ENCODE data around the gene SPAG9. TPM values are rescaled to one million over a fixed set of nuclear protein-coding genes. Genes with fewer than 3 reads are reported as not detected.
"Not testable (repeated sequence)": the region's sequence is repeated elsewhere in the genome, so short reads cannot be mapped to it uniquely, and the experiment has no call there.

SPAG9 gene
- total and polyA plus RNA-seq, 12 donors: 20.7 to 65.8 (median 51.6) TPM

DNA sequence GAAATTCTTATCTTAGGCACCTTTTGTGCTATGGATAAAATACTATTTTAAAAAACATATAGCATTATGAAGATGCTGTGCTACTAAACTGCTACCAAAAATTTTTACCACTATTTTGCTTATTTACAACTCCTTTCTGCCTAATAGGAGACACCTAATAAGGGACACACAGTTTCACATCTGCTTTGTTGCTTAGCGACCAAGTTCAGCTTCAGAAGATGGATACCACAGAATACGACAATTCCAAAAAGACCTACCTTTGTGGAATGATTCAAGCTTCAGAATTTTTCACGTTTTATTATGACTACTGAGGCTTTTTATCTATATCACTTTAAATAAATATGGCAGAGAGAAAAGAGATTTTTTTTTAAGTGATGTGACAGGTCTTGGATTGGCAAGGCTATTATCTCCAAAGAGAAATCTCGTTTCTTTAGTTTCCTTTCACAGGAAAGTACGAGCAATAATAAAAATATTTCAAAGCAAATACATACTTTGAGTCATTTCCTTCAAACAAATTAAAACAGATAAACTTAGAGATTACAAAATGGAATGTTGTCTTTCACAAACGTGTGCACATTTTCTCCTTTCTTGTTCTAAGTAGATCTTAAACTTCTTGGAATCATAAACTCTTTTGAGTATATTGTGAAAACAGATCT, 35.4 kb downstream of the SPAG9 start:
- TF ChIP-seq CTCF (IDR thresholded peaks at IDR 0.05): no peak
- no peak for DNase-seq

DNA sequence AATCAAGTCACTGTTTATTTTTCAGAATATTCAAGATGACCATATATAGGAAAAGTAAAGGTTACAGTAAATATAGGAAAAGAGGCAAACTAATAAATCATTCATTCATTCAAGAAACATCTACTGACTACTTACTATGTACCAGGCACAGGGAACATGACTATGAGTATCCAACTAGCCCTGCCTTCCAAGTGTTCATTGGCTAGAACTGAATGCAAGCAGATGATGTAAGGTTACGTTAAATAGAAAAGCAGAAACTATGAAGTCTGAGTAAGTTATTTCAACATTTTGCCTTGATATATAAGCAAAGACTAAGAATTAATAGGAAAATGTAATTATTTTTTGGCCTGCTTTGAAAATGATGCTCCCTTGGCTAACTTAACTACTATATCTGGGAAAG, 36.7 kb downstream of the SPAG9 start:
- H3K27ac ChIP-seq: no peak overlapping the region
- no peak for ATAC-seq
- 86 to 95% methylated on average over 1 of the region's 1 CpG for WGBS, 2 donors
- no peak for TF ChIP-seq CTCF (IDR thresholded peaks at IDR 0.05)
- H3K4me1 ChIP-seq: peaks cover 0 to 38% (median 15%) of the 10 kb centered on the region in 9 donors
- no peak overlapping the region for H3K4me3 ChIP-seq
- H3K36me3 ChIP-seq: peaks cover 0 to 9% (median 4%) of the 10 kb centered on the region in 9 donors
- intact Hi-C loops (cut with DNase I): no loop called here
- no peak for DNase-seq
- H3K27me3 ChIP-seq: no peaks in the 10 kb centered on the region
- no peaks in the 10 kb centered on the region for H3K9me3 ChIP-seq

More for the DNA sequence above, 35.4 kb downstream of the SPAG9 start:
- Histone ChIP-seq H3K4me3 (no peak overlapping the region), H3K9me3 (no peaks in the 10 kb centered on the region), H3K36me3 (no peaks in the 10 kb centered on the region), H3K27ac (no peak overlapping the region), H3K4me1 (peaks cover 0 to 38% (median 15%) of the 10 kb centered on the region in 9 donors), H3K27me3 (no peaks in the 10 kb centered on the region)
- intact Hi-C loops (cut with DNase I): no loop called here
- WGBS, 2 donors: 56 to 68% methylated on average over 6 of the region's 6 CpGs
- no peak for ATAC-seq

- Histone ChIP-seq H3K4me1 (peaks cover 0 to 41% (median 20%) of the 10 kb centered on the region in 9 donors), H3K36me3 (peaks cover 0 to 16% (median 9%) of the 10 kb centered on the region in 9 donors)
- H3K4me3 ChIP-seq; H3K27me3 ChIP-seq; ATAC-seq; H3K9me3 ChIP-seq; H3K27ac ChIP-seq; intact Hi-C loops (cut with DNase I); DNase-seq: not testable (repeated sequence)
- 84 to 88% methylated on average over 7 of the region's 7 CpGs for WGBS, 2 donors
Observed at GRCh38 chr17:51083364-51083763, 37.3 kb downstream of the SPAG9 start.

DNA sequence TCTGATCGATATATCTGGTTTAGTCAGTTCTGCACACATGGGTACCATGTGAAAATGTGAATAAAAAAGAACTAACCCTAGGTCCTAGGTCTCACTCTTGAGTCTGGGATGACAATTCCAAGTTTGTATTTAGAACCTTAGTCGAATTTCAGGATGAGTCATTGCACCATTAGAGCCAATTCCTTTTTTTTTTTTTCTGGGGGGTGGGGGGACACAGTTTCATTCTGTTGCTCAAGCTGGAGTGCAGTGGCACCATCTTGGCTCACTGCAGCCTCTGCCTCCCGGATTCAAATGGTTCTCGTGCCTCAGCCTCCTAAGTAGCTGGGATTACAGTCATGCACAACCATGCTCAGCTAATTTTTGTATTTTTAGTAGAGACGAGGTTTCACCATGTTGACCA, 41.6 kb downstream of the SPAG9 start:
- Histone ChIP-seq H3K27me3 (no peaks in the 10 kb centered on the region), H3K36me3 (peaks cover 0 to 46% (median 17%) of the 10 kb centered on the region in 9 donors), H3K4me3 (no peak overlapping the region), H3K9me3 (no peaks in the 10 kb centered on the region), H3K27ac (no peak overlapping the region), H3K4me1 (peaks cover 0 to 11% (median 0%) of the 10 kb centered on the region in 9 donors)
- TF ChIP-seq CTCF (IDR thresholded peaks at IDR 0.05): no peak
- intact Hi-C loops (cut with DNase I): no loop called here
- no peak for ATAC-seq
- no peak for DNase-seq
- 82 to 84% methylated on average over 5 of the region's 5 CpGs for WGBS, 2 donors

DNA sequence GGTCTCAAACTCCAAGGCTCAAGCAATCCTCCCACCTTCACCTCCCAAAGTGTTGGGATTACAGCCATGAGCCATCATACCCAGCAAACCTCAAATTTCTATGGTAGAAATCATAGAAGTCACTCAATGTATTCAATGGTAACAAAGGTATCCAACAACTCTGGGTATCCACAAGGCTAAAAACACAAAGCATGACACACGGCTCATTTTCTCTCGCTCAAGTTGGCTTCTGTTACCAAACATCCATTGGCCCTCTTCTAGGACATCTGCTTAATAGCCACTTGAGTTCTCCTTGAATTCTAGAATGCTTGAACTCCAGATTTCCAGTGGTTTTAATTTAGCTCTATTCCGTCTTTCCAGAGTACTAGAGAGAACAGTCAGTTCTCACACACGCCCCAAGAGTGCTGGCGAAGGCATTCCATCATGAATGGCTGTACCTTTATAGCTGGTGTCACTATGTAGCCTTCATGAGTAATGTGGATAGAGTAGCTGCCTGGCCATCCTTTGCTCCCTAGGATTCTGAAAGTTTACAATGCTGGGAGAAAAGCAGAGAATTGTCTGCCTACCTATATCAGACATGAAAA, 42.6 kb downstream of the SPAG9 start:
- DNase-seq (no peak), ATAC-seq (no peak)
- TF ChIP-seq CTCF (IDR thresholded peaks at IDR 0.05): no peak
- WGBS, 2 donors: 86 to 91% methylated on average over 5 of the region's 5 CpGs
- intact Hi-C loops (cut with DNase I): no loop called here
- Histone ChIP-seq H3K36me3 (peaks cover 0 to 46% (median 17%) of the 10 kb centered on the region in 9 donors), H3K4me1 (peaks cover 0 to 11% (median 0%) of the 10 kb centered on the region in 9 donors), H3K9me3 (no peaks in the 10 kb centered on the region), H3K27me3 (no peaks in the 10 kb centered on the region), H3K27ac (no peak overlapping the region), H3K4me3 (no peak overlapping the region)
